Muscle layer of duodenum (tissue), 2 donors: Measurements from ENCODE around the gene ATP6V0E2.
"Not testable (repeated sequence)": the region's sequence is repeated elsewhere in the genome, so short reads cannot be mapped to it uniquely, and the experiment has no call there.

ENCODE experiments used
- H3K27ac ChIP-seq: one replicate; pipeline ENCODE4 v1.7.0; 2013; ENCODE audit warnings: mild to moderate bottlenecking, low read length
- H3K27me3 ChIP-seq: one replicate; pipeline ENCODE4 v1.7.0; 2013; ENCODE audit warnings: low read depth, mild to moderate bottlenecking, control low read depth, low read length
- H3K36me3 ChIP-seq, 2 donors: one replicate each; pipeline ENCODE4 v1.7.0; 2013; ENCODE audit warnings: low read length in 2 of 2, control low read depth in 1 of 2, mild to moderate bottlenecking in 1 of 2; ENCODE audit not compliant: insufficient read depth in 2 of 2, control insufficient read depth in 1 of 2
- H3K4me1 ChIP-seq, 2 donors: one replicate each; pipeline ENCODE4 v1.7.0; 2013; ENCODE audit warnings: low read length in 2 of 2, mild to moderate bottlenecking in 2 of 2, control low read depth in 1 of 2, moderate library complexity in 1 of 2; ENCODE audit not compliant: insufficient read depth in 2 of 2, control insufficient read depth in 1 of 2
- H3K4me3 ChIP-seq, 2 donors: one replicate each; pipeline ENCODE4 v1.7.0; 2013; ENCODE audit warnings: low read length in 2 of 2, low read depth in 1 of 2, mild to moderate bottlenecking in 1 of 2
- H3K9me3 ChIP-seq, 2 donors: one replicate each; pipeline ENCODE4 v1.7.0; 2013; ENCODE audit warnings: low read length in 2 of 2, control low read depth in 1 of 2, mild to moderate bottlenecking in 1 of 2; ENCODE audit not compliant: control insufficient read depth in 1 of 2
- donor health status: healthy.

ATP6V0E2 gene

DNA sequence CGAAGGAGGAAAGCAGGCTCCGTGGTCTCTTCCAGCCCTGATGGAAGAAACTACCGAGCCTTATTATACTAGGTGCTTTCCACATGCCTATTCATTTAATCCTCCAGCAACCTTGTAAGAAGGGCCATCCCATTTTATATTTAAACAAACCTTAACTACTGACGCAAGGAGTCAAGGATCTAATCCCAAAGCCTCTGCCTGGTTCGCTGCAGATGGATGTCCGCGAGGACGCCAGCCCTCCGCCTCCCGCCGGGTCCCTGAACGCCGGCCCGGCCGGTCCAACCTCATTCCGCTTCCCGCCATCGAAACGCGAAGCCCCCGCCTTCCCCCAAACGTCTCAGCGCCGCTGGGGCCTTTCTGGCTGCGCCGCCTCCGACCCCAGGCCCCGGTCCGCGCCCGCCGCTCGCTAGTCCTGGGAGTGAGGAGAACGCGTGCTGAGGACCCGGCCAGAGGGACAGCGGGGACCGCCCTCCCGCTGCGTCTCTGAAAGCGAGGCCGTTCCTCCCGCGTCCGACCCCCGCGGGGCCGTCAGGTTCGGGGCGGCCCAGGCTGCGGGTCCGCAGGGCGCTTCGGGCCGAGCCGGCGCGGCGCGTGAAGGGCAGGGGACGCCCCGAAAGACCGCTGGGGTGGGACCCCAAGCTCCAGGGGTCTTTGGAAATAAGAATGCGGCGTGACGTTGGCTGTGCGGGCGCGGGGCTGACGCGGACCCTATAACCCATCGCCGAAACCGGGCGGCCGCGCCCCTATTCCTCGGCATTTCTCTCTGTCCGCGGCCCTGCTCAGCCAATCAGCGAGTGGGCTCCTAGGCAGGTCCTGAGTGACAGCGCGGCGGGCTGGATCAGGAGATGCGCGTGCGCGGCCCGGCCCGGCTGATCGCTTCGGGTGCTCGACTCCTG, at the start of gene ATP6V0E2:
Gene ATP6V0E2, plus strand, starts transcription at position 896 of the 896 bp plus-strand sequence. CDS start 97 bp downstream, outside the sequence.
- Histone ChIP-seq H3K4me1 (peaks cover 0 to 10% of the 10 kb centered on the region in 2 donors), H3K4me3 (peak within 1 kb of the TSS; percentile 74 to 93), H3K36me3 (peaks cover 0 to 3% of the 10 kb centered on the region in 2 donors), H3K9me3 (no peaks in the 10 kb centered on the region), H3K27ac (peak within 1 kb of the TSS; percentile 85), H3K27me3 (no peaks in the 10 kb centered on the region)

DNA sequence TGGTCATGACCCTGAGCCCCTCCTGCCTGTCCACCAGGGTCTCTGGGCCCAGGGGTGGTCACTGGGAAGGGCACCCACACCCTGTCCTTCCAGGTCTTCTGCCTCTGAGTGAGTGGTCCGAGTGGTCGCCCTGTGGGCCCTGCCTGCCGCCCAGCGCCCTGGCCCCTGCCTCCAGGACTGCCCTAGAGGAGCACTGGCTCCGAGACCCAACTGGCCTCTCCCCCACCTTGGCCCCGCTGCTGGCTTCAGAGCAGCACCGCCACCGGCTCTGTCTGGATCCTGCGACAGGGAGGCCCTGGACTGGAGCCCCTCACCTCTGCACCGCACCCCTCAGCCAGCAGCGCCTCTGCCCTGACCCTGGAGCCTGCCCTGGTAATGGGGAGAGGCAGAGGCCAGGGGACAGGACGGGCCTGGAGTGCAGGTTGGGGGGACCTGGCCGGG, 49.4 kb upstream of the ATP6V0E2 start:
- Histone ChIP-seq H3K27ac (no peak overlapping the region), H3K27me3 (no peaks in the 10 kb centered on the region), H3K4me1 (no peaks in the 10 kb centered on the region), H3K4me3 (no peak overlapping the region), H3K9me3 (no peaks in the 10 kb centered on the region), H3K36me3 (no peaks in the 10 kb centered on the region)

DNA sequence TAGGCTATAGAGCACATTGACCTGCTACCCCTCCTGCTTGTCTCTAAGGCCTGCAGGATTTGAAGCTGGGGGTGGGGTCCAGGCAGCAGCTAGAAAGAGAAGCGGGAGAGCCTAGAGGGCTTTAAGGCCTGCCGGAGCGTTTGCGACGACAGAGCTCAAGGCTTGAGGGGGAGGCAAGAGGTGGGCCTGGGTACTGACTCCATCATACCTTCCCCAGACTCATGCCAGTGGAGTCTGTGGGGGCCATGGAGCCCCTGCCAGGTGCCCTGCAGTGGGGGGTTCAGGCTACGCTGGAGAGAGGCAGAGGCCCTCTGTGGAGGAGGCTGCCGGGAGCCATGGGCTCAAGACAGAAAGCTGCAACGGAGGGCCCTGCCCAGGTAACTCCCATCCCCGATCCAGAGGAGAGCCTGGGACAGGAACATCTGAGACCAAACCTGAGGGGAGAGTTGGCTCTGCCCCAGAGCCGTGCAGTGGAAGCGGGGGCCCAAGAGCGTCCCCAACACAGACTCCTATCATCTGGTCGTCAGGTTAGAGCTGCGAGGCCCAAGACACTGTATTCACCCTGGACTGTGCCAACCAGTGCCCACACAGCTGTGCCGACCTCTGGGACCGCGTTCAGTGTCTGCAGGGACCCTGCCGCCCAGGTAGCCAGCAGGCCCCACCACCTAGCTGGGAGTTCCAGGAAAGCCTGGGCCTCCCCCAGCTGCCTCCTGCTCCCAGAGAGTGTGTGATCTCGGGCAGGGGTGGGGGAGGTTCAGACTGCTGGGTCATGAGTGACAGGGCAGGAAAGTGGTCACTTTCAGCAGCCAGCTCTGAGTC, 48.8 kb upstream of the ATP6V0E2 start:
- Histone ChIP-seq H3K27me3 (no peaks in the 10 kb centered on the region), H3K4me1 (no peaks in the 10 kb centered on the region), H3K9me3 (no peaks in the 10 kb centered on the region), H3K4me3 (no peak overlapping the region), H3K36me3 (no peaks in the 10 kb centered on the region), H3K27ac (no peak overlapping the region)

DNA sequence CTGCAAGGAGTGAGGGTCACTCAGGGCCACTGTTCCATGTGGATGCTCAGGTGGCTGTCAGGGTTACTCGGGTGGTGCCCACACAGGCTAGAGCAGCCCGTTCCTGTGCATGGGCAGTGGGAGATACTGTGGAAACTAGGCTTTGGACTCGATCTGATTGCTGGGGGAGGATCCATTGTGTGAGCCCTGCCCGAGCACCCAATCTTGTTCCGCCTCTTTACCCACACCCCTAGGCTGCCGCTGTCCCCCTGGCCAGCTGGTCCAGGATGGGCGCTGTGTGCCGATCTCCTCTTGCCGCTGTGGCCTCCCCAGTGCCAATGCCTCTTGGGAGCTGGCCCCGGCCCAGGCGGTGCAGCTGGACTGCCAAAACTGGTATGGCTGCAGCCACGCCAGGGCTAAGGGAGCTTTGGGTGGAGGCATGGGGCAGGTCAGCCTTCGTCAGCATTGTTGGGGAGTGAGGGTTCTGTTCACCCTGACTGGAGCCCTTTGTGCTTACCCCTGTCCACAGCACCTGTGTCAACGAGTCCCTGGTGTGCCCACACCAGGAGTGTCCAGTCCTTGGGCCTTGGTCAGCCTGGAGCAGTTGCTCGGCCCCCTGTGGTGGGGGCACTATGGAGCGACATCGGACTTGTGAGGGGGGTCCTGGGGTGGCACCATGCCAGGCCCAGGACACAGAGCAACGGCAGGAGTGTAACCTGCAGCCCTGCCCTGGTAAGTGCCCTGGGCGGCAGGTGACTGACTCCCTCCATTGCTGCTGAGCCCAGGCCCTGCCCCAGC, 48.0 kb upstream of the ATP6V0E2 start:
- H3K9me3 ChIP-seq, result no peaks in the 10 kb centered on the region
- no peaks in the 10 kb centered on the region for H3K36me3 ChIP-seq
- no peaks in the 10 kb centered on the region for H3K27me3 ChIP-seq
- no peak overlapping the region for H3K27ac ChIP-seq
- H3K4me1 ChIP-seq, result no peaks in the 10 kb centered on the region
- H3K4me3 ChIP-seq, result no peak overlapping the region

DNA sequence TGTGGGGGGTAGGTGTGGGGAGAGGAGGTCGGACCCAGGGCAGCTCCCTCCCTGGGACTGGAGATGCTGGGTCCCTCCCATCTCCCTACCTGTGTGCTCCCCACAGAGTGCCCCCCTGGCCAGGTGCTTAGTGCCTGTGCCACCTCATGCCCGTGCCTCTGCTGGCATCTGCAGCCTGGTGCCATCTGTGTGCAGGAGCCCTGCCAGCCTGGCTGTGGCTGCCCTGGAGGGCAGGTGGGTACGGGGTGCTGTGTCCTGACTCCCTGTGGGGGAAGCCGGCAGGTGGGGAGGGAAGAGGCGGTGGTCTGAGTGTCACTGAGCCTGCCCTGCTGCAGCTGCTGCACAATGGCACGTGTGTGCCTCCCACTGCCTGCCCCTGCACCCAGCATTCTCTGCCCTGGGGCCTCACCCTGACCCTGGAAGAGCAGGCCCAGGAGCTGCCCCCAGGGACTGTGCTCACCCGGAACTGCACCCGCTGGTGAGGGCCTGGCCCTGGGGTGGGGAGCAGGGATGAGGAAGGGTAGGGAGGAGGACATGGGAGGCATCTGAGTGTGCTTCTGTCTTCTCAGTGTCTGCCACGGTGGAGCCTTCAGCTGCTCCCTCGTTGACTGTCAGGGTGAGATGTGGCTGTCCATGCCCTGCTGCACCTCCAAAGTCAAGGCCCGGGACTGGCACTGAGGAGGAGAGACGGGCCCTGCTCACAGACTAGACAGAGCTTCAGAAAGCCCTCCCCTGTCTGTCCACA, 47.3 kb upstream of the ATP6V0E2 start:
- Histone ChIP-seq H3K4me1 (no peaks in the 10 kb centered on the region), H3K4me3 (no peak overlapping the region), H3K36me3 (no peaks in the 10 kb centered on the region), H3K9me3 (no peaks in the 10 kb centered on the region), H3K27ac (no peak overlapping the region), H3K27me3 (no peaks in the 10 kb centered on the region)

DNA sequence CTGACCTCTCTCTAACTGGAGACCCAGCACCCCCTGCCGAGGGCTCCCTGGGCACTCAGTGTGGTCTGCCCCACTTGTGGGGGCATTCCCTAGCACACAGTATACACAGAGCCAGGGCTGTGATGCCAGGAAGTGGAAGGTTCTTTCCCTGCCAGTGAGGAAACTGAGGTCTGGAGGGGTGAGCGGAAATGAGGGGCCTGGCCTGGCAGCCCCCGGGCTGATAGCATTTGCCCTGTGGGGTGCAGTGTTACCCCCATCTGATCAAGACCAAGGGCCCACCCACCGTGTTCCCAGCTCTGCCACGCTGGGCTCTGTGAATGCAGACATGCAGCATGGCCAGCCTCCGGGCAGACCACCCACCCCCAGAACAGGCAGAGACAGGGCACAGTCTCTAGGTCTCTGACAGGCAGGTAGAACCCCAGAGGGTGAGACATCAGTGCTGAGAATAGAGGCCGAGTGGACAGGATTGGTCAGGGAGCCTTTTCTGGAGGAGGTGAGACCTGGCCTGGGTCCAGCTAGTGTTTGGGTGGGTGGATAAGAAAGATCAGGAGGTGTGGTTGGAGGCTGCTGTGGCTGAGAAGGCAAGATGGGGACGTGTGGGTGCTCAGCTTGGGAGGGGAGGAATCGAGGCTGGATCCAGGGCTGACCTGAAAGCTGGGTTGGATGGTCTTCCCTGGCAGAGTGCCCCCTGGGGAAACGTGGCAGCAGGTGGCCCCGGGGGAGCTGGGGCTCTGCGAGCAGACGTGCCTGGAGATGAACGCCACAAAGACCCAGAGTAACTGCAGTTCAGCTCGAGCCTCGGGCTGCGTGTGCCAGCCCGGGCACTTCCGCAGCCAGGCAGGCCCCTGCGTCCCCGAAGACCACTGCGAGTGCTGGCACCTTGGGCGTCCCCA, 46.4 kb upstream of the ATP6V0E2 start:
- Histone ChIP-seq H3K4me1 (no peaks in the 10 kb centered on the region), H3K4me3 (no peak overlapping the region), H3K9me3 (no peaks in the 10 kb centered on the region), H3K27ac (no peak overlapping the region), H3K36me3 (no peaks in the 10 kb centered on the region), H3K27me3 (no peaks in the 10 kb centered on the region)

DNA sequence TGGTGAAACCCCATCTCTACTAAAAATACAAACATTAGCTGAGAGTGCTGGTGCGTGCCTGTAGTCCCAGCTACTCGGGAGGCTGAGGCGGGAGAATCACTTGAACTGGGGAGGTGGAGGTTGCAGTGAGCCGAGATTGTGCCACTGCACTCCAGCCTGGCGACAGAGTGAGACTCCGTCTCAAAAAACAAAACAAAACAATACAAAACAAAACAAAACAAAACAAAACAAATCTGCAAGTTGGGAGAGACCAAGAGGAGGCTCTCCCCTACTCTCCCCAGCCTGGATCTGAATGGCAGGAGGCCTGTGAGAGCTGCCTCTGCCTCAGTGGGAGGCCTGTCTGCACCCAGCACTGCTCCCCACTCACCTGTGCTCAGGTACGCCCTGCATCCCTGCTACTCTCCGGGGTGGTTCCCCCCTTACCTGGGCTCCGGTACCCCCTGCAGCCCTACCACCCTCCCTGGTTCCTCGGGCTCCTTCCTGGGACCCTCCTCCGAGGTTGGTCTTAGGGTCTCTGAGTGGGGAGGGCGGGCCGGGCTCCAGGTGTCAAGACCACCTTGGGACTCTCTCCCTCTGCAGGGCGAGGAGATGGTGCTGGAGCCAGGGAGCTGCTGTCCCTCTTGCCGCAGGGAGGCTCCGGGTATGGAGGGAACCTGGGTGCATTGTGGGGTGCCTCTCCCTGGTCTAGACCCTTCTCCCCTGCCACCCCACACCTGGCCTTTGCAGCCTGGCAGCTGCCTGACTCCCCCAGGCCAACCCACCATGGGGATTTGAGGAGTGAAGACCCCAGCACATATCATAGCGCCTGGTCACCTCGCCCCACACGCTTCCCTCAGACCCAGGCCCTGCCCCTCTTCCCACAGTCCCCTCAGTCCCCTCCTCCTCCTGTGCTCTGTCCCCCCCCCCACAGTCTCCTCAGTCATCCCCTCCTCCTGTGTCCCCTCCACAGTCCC, 45.1 kb upstream of the ATP6V0E2 start:
- no peak overlapping the region for H3K27ac ChIP-seq

DNA sequence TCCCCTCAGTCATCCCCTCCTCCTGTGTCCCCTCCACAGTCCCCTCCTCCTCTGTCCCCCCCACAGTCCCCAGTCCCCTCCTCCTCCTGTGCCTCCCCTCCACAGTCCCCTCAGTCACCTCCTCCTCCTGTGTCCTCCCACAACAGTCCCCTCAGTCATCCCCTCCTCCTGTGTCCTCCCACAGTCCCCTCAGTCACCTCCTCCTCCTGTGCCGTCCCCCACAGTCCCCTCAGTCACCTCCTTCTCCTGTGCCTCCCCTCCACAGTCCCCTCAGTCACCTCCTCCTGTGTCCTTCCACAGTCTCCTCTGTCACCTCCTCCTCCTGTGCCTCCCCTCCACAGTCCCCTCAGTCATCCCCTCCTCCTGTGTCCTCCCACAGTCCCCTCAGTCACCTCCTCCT, 43.2 kb upstream of the ATP6V0E2 start:
- not testable (repeated sequence) for H3K36me3 ChIP-seq, H3K27ac ChIP-seq, H3K27me3 ChIP-seq, H3K4me3 ChIP-seq, H3K9me3 ChIP-seq, H3K4me1 ChIP-seq

More for the DNA sequence above, 45.1 kb upstream of the ATP6V0E2 start:
- no peak overlapping the region for H3K4me3 ChIP-seq
- H3K36me3 ChIP-seq, result no peaks in the 10 kb centered on the region
- no peaks in the 10 kb centered on the region for H3K4me1 ChIP-seq
- H3K9me3 ChIP-seq, result no peaks in the 10 kb centered on the region
- no peaks in the 10 kb centered on the region for H3K27me3 ChIP-seq

DNA sequence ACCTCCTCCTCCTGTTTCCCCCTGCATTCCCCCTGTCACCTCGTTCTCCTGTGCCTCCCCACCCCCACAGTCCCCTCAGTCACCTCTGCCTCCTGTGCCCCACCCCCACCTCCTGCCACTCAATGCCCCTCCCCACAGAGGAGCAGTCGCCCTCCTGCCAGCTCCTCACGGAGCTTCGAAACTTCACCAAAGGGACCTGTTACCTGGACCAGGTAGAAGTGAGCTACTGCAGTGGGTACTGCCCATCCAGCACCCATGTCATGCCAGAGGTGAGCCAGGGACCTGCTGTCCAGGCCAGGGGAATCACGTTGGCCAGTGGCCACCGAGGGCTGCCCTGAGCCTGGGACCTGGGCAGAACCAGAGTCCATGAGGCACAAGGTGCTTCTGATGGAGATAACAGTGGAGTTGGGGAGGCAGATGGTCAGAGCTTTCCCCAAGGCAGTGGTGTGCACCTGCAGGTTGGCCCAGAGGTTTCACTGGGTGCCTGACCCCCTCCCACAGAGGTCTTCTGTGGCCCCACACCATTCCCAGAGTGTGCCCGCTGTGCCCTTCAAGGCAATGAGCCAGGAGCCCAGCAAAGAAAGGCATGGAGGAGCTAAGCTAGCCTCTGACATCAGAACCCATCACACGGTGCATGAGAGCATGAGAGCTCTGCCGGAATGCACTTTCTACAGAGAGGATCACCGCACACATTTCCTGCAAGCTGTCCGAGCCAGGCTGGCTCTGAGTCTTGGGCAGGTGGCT, 42.6 kb upstream of the ATP6V0E2 start:
- Histone ChIP-seq H3K36me3 (no peaks in the 10 kb centered on the region), H3K9me3 (no peaks in the 10 kb centered on the region), H3K4me3 (no peak overlapping the region), H3K27me3 (no peaks in the 10 kb centered on the region), H3K27ac (no peak overlapping the region), H3K4me1 (no peaks in the 10 kb centered on the region)
